B cell (primary cell): ENCODE data around the gene POTEC. TPM values are rescaled to one million over a fixed set of nuclear protein-coding genes. Genes with fewer than 3 reads are reported as not detected.
"Not testable (repeated sequence)": the region's sequence is repeated elsewhere in the genome, so short reads cannot be mapped to it uniquely, and the experiment has no call there.

Experiments
- ATAC-seq: fragments of 200-7000 bp; cut with Tn5 transposase; one replicate; pipeline ENCODE4 v1.10.0; 2021; ENCODE audit warnings: low read depth, mild to moderate bottlenecking, moderate number of reproducible peaks, moderate library complexity
- CTCF ChIA-PET: fragments of 350-600 bp; sonication (Branson Sonifier 250); formaldehyde crosslinking; loops from one replicate; lab custom pipeline; 2021; ENCODE audit warnings: antibody characterized with exemption, inconsistent platforms; lab: Charles Lee
- POLR2A ChIA-PET: fragments of 350-600 bp; sonication (Branson Sonifier 250); formaldehyde crosslinking; loops from one replicate; lab custom pipeline; 2021; ENCODE audit warnings: antibody characterized with exemption; lab: Charles Lee
- DNase-seq: peaks from one replicate; pipeline ENCODE4 v3.0.0; 2013
- H2AFZ ChIP-seq: 2 replicates; pipeline ENCODE4 v1.6.1; 2012; ENCODE audit warnings: mild to moderate bottlenecking, low read depth, low read length; ENCODE audit not compliant: insufficient read depth, poor library complexity, severe bottlenecking
- H3K27ac ChIP-seq, 2 donors: 1 replicate in 1 of 2; 2 replicates in 1 of 2; pipeline ENCODE4 v1.5.1; 2012 to 2013; ENCODE audit warnings: low read length in 2 of 2, mild to moderate bottlenecking in 2 of 2, moderate library complexity in 1 of 2
- H3K27me3 ChIP-seq, 4 experiments: fragments of 200-600 bp in 1 of 4; sonication (generic) in 1 of 4; replicated peaks in 1 of 4; 1 replicate in 2 of 4; 2 replicates in 2 of 4; pipeline versions ENCODE4 v1.6.1 to v1.7.0; 2013 to 2016; ENCODE audit warnings: low read length in 3 of 4, mild to moderate bottlenecking in 2 of 4, mixed read lengths in 1 of 4, moderate library complexity in 1 of 4; ENCODE audit not compliant: insufficient read depth in 4 of 4, control insufficient read depth in 3 of 4; ENCODE audit errors: control extremely low read depth in 1 of 4
- H3K36me3 ChIP-seq, 2 experiments: replicated peaks in 1 of 2; 1 replicate in 1 of 2; 2 replicates in 1 of 2; pipeline versions ENCODE4 v1.6.1 to v1.7.1; 2013; ENCODE audit warnings: low read length in 1 of 2; ENCODE audit not compliant: insufficient read depth in 2 of 2, control insufficient read depth in 1 of 2; ENCODE audit errors: control extremely low read depth in 1 of 2, extremely low read depth in 1 of 2
- H3K4me1 ChIP-seq, 2 donors: fragments of 200-600 bp in 1 of 2; sonication (generic) in 1 of 2; 1 replicate in 1 of 2; 2 replicates in 1 of 2; pipeline versions ENCODE4 v1.5.1 to v1.6.1; 2013 to 2017; ENCODE audit warnings: low read length in 2 of 2; ENCODE audit not compliant: control insufficient read depth in 2 of 2, insufficient read depth in 2 of 2
- H3K4me2 ChIP-seq: replicated peaks from 2 replicates; pipeline ENCODE3; 2012; ENCODE audit warnings: mild to moderate bottlenecking, low read depth, low read length; ENCODE audit not compliant: poor library complexity, severe bottlenecking
- H3K4me3 ChIP-seq, 5 experiments: fragments of 200-600 bp in 1 of 5; sonication (generic) in 1 of 5; 1 replicate in 3 of 5; 2 replicates in 2 of 5; pipeline versions ENCODE4 v1.5.1 to v1.7.0; 2011 to 2016; ENCODE audit warnings: low read length in 4 of 5, mild to moderate bottlenecking in 4 of 5, low read depth in 2 of 5, control low read depth in 1 of 5, moderate library complexity in 1 of 5; ENCODE audit not compliant: insufficient read depth in 1 of 5; ENCODE audit errors: control extremely low read depth in 1 of 5, extremely low read depth in 1 of 5
- H3K79me2 ChIP-seq: fragments of 200-600 bp; sonication (generic); one replicate; pipeline ENCODE4 v1.6.0; 2016; ENCODE audit warnings: low read length; ENCODE audit not compliant: control insufficient read depth, insufficient read depth
- H3K9ac ChIP-seq: fragments of 200-600 bp; sonication (generic); 2 replicates; pipeline ENCODE4 v1.6.1; 2017; ENCODE audit warnings: mild to moderate bottlenecking, low read length, moderate library complexity
- H3K9me3 ChIP-seq, 3 donors: one replicate each; pipeline versions ENCODE4 v1.6.1 to v1.7.1; 2013; ENCODE audit warnings: low read length in 2 of 3; ENCODE audit not compliant: control insufficient read depth in 2 of 3, insufficient read depth in 1 of 3; ENCODE audit errors: control extremely low read depth in 1 of 3
- H4K20me1 ChIP-seq: 2 replicates; pipeline ENCODE4 v1.6.0; 2012; ENCODE audit warnings: mild to moderate bottlenecking, low read length; ENCODE audit not compliant: insufficient read depth, control insufficient read depth, poor library complexity, severe bottlenecking
- H3K27ac Mint-ChIP-seq: one replicate; pipeline ENCODE4 v1.8.0; 2021; ENCODE audit warnings: mixed read lengths
- H3K27me3 Mint-ChIP-seq: one replicate; pipeline ENCODE4 v1.8.0; 2021; ENCODE audit warnings: mixed read lengths
- H3K4me1 Mint-ChIP-seq: one replicate; pipeline ENCODE4 v1.8.0; 2021; ENCODE audit warnings: mixed read lengths
- H3K4me3 Mint-ChIP-seq: one replicate; pipeline ENCODE4 v1.8.0; 2021; ENCODE audit warnings: mixed read lengths
- H3K9me3 Mint-ChIP-seq: one replicate; pipeline ENCODE4 v1.8.0; 2022; ENCODE audit warnings: mixed read lengths; ENCODE audit not compliant: insufficient read depth
- WGBS: methylation state at CpG from one replicate; pipeline ENCODE4 v1.1.5; 2013; ENCODE audit warnings: missing lambda C conversion rate; ENCODE audit not compliant: insufficient coverage; 5-methylcytosine and 5-hydroxymethylcytosine counted together
- intact Hi-C: fragments of 100-400 bp; cut with micrococcal nuclease; formaldehyde crosslinking; loops from one replicate; pipeline ENCODE4 v1.10.0; 2022
- polyA plus RNA-seq: library from polyadenylated mRNA; depleted of rRNA; stranded (reverse); fragments of >200 nt; gene quantifications from 2 replicates; pipeline ENCODE4 v1.2.3, GENCODE V29; 2012
- total RNA-seq, 2 donors: library from RNA; stranded (reverse); fragments of 120-200 nt in 1 of 2; gene quantifications; 1 replicate in 1 of 2; 2 replicates in 1 of 2; pipeline versions ENCODE4 v1.2.3 to v1.2.4, GENCODE V29; 2013 to 2022

The POTEC gene
- total and polyA plus RNA-seq, 2 donors (not counting 1 experiment from before 2014, with no cell fraction given) = not detected

DNA sequence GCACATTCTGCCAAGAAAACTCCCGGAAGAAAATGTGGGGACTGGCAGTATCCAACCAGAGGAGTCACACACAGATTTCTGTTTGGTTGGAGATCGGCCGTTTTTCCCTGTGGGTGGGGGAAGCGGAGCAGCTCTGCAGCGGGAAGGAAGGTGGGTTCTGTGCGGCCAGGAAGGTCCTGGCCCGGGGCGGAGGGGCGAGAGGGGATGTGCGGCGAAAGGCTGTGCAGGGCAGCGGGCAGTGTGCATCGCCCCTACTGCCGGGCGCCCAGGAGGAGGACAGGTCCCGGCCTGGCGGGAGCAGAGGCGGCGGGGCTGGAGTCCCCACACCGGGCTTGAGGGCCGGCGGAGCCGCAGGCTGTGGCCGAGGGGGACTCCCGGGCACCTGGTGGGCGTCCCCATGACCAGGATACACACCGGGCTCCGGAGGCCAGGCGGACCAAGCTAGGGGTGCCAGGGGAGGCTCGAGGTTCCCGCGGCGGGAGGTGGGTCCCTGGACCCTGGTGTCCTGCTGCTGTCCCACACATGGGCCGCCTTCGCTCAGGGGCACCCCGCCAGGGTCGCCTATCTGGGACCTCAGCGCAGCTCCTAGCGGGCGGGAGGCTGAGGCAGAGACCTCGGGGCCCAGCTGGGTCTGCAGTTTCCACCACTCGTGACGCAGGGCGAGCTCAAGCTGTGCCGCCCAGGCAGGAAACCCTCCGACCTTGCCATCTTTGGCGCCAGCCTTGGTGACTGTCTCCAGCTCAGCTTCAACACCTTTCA, 54.0 kb downstream of the POTEC start:
- H3K4me2 ChIP-seq, H3K36me3 ChIP-seq, H3K27ac Mint-ChIP-seq, H3K4me1 ChIP-seq, H2AFZ ChIP-seq, H3K9me3 ChIP-seq, H3K4me1 Mint-ChIP-seq, H3K79me2 ChIP-seq, H3K27ac ChIP-seq, H3K27me3 ChIP-seq, H3K9ac ChIP-seq, H3K4me3 Mint-ChIP-seq, H3K9me3 Mint-ChIP-seq, H3K27me3 Mint-ChIP-seq, intact Hi-C loops, POLR2A ChIA-PET, H4K20me1 ChIP-seq, DNase-seq, CTCF ChIA-PET, ATAC-seq, H3K4me3 ChIP-seq: not testable (repeated sequence)
- WGBS = 79% methylated on average over 34 of the region's 47 CpGs

DNA sequence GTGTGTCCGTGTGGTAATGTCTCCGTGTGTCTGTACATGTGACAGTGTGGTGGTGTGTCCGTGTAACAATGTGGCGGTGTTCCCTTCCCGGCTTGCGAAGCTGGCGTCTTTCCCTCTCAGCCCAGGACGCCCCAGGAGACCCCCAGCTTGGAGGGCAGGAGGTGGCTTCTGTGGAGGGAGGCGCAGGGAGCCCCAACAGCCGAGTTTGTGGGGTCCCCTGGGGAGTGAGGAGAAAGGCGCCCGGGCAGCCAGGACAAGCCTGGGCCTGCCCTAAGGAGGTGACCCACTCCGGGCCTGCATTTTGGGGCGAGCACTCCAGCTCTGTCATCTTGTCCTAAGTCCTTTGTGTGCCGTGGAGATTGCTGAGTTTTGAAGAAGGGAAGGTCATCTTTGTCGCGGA, 54.6 kb downstream of the POTEC start:
- intact Hi-C loops, H3K27ac ChIP-seq: not testable (repeated sequence)

DNA sequence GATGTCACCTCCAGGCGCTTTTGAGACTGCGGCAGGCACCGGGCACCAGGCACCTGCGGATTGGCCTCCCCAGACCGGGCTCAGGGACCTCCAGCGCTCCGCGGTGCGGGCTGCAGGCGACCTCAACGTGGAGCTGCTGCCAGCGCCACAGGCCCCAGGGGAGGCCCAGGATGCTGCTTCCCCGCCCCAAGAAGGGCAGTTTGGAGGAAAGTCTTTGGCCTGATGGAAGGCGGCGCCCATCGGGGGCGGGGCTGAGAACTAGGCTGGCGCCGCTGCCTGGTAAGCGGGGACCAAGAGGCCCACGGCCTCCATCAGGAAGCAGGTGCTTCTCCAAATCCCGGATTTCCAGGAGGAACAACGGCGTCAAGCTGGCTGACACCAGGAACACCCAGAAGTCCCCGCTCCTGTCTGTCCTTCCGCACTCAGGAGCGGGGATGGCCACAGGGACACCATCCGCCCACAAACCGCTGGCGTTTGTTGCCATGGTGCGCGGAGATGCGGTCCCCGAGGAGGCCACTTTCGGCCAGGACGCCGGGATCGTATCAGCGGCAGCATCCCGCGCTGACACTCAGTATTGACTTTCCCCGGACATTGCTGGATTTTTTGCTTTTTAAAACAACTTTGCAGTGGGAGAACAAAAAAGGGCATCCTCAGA, 56.3 kb downstream of the POTEC start:
- DNase-seq, POLR2A ChIA-PET, intact Hi-C loops, H3K27me3 Mint-ChIP-seq, H3K4me2 ChIP-seq, H3K27ac ChIP-seq, H3K9me3 ChIP-seq, H3K36me3 ChIP-seq, H3K9me3 Mint-ChIP-seq, H3K4me3 Mint-ChIP-seq, H3K4me1 Mint-ChIP-seq, H3K79me2 ChIP-seq, CTCF ChIA-PET, H3K4me3 ChIP-seq, ATAC-seq, H3K4me1 ChIP-seq, H4K20me1 ChIP-seq, H2AFZ ChIP-seq, H3K27me3 ChIP-seq, H3K9ac ChIP-seq, H3K27ac Mint-ChIP-seq: not testable (repeated sequence)
- WGBS = 86% methylated on average over 9 of the region's 42 CpGs

More for the DNA sequence above, 54.6 kb downstream of the POTEC start:
- H4K20me1 ChIP-seq, DNase-seq, H3K9me3 ChIP-seq, H3K4me3 ChIP-seq, H3K36me3 ChIP-seq, H3K4me3 Mint-ChIP-seq, H3K9me3 Mint-ChIP-seq, POLR2A ChIA-PET, H3K27me3 ChIP-seq, H3K4me1 Mint-ChIP-seq, H3K4me2 ChIP-seq, H3K4me1 ChIP-seq, H3K79me2 ChIP-seq, H2AFZ ChIP-seq, H3K27ac Mint-ChIP-seq, CTCF ChIA-PET, ATAC-seq, H3K27me3 Mint-ChIP-seq, H3K9ac ChIP-seq: not testable (repeated sequence)
- 96% methylated on average over 9 of the region's 17 CpGs for WGBS

DNA sequence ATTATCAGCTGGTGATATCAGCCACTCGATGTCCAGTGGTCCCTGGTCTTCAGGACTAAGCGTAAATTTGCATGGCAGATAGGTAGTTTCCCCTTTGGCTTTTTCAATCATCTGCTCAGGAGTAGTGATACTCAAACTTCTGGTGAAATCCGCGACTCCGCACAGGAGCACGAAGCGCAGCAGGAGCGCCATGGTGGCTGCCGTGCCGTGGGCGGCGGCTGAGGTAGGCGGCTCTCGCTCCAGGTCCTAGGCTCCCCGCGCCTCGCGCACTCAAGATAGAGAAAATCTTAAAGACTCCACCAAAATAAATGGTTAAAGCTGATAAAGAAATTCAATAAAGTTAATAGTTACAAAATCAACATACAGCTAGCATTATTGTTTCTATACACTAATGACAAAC, 64.3 kb downstream of the POTEC start:
- intact Hi-C loops, H2AFZ ChIP-seq, H4K20me1 ChIP-seq, H3K4me3 Mint-ChIP-seq, H3K4me1 ChIP-seq, H3K27me3 Mint-ChIP-seq, H3K4me1 Mint-ChIP-seq, H3K9ac ChIP-seq, H3K27ac Mint-ChIP-seq, H3K9me3 Mint-ChIP-seq, ATAC-seq, H3K4me2 ChIP-seq, CTCF ChIA-PET, H3K4me3 ChIP-seq, POLR2A ChIA-PET, H3K79me2 ChIP-seq, H3K9me3 ChIP-seq, H3K27ac ChIP-seq, H3K36me3 ChIP-seq, DNase-seq, H3K27me3 ChIP-seq: not testable (repeated sequence)
- 90% methylated on average over 2 of the region's 18 CpGs for WGBS
